ENCODE data around the gene ZFYVE26. TPM values are rescaled to one million over a fixed set of nuclear protein-coding genes. Genes with fewer than 3 reads are reported as not detected.
A peak's percentile ranks its signal among the peaks of the same experiment; 100 is the strongest.

The ZFYVE26 gene
- total RNA-seq, 4 donors from 2014 or later = 15.9 to 21.2 (median 19.5) TPM

GRCh38 chr14:67748312-67748711 is 68.1 kb downstream of the ZFYVE26 start:
- TF ChIP-seq EP300 (IDR thresholded peaks at IDR 0.05) (no peak), POLR2AphosphoS5 (IDR thresholded peaks at IDR 0.05) (no peak), POLR2A (IDR thresholded peaks at IDR 0.05; ENCODE audit: low read depth) (no peak)
- TF ChIP-seq, protein P1, sequence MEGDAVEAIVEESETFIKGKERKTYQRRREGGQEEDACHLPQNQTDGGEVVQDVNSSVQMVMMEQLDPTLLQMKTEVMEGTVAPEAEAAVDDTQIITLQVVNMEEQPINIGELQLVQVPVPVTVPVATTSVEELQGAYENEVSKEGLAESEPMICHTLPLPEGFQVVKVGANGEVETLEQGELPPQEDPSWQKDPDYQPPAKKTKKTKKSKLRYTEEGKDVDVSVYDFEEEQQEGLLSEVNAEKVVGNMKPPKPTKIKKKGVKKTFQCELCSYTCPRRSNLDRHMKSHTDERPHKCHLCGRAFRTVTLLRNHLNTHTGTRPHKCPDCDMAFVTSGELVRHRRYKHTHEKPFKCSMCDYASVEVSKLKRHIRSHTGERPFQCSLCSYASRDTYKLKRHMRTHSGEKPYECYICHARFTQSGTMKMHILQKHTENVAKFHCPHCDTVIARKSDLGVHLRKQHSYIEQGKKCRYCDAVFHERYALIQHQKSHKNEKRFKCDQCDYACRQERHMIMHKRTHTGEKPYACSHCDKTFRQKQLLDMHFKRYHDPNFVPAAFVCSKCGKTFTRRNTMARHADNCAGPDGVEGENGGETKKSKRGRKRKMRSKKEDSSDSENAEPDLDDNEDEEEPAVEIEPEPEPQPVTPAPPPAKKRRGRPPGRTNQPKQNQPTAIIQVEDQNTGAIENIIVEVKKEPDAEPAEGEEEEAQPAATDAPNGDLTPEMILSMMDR (IDR thresholded peaks at IDR 0.05) = no peak

DNA sequence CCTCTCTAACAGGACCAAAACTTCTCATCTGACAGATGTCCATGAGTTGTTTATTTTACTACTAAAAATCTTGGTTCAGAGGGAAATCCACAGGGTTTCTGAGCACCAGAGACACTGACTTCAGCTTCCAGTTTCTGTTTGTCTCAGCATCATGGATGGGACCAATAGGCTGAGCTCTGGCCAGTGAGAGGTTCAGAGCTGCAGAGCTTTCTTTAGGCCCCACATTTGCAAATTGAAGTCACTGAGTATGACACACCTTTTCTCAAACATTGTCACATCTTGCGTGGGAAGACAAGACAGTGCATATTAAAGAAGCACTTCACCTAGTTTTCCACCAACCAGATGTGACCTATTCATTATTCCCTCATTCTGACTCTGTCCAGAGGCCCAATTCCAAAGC is 69.5 kb downstream of the ZFYVE26 start:
- Histone ChIP-seq H3K27ac (replicated peaks in 1 of 4) (no peak overlapping the region), H3K4me1 (peaks cover 0 to 13% (median 7%) of the 10 kb centered on the region in 4 donors), H3K27me3 (no peaks in the 10 kb centered on the region), H3K4me3 (no peak overlapping the region), H3K36me3 (peaks cover 35 to 56% (median 48%) of the 10 kb centered on the region in 4 donors), H3K9me3 (no peaks in the 10 kb centered on the region)
- intact Hi-C loops (cut with DNase I) = no loop called here
- no peak for DNase-seq (ENCODE audit: extremely low spot score)
- 100% methylated on average over 1 of the region's 1 CpG for WGBS
- TF ChIP-seq POLR2AphosphoS5 (IDR thresholded peaks at IDR 0.05) = no peak
- TF ChIP-seq POLR2A (IDR thresholded peaks at IDR 0.05; ENCODE audit: low read depth) = no peak
- no peak for TF ChIP-seq EP300 (IDR thresholded peaks at IDR 0.05)
- TF ChIP-seq, protein P1 (IDR thresholded peaks at IDR 0.05) = no peak

More at GRCh38 chr14:67748312-67748711, 68.1 kb downstream of the ZFYVE26 start:
- Histone ChIP-seq H3K27me3 (no peaks in the 10 kb centered on the region), H3K4me3 (no peak overlapping the region), H3K27ac (replicated peaks in 1 of 4) (no peak overlapping the region), H3K36me3 (peaks cover 47 to 70% (median 62%) of the 10 kb centered on the region in 4 donors), H3K9me3 (no peaks in the 10 kb centered on the region), H3K4me1 (peaks cover 0 to 13% (median 7%) of the 10 kb centered on the region in 4 donors)
- WGBS = 92% methylated on average over 9 of the region's 10 CpGs
- intact Hi-C loops (cut with DNase I) = no loop called here
- DNase-seq (ENCODE audit: extremely low spot score) = no peak

DNA sequence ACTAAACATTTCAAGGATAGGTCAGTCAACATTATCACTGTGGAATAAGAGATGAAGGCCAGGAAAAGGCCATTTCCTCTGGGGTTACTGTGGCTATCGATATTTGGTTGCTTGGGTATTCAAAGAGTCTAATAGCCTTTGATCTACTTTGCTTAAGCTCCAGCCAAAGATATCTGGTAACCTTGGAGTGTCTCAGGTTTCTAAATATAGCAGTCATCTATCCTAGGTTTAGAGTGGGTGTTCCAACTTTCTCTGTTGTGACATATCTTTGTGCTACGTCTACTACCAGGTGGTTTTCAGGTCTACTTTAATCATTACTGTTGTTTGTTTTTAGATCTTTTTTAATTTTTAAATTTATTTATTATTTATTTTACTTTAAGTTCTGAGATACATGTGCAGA is 72.3 kb downstream of the ZFYVE26 start:
- no peak for DNase-seq (ENCODE audit: extremely low spot score)
- 61% methylated on average over 2 of the region's 2 CpGs for WGBS
- no peak overlapping the region for H3K27ac ChIP-seq (replicated peaks in 1 of 4)
- no peaks in the 10 kb centered on the region for H3K27me3 ChIP-seq
- no peaks in the 10 kb centered on the region for H3K4me1 ChIP-seq
- no peak overlapping the region for H3K4me3 ChIP-seq
- peaks cover 20 to 30% (median 20%) of the 10 kb centered on the region in 4 donors for H3K36me3 ChIP-seq
- intact Hi-C loops (cut with DNase I) = no loop called here
- no peaks in the 10 kb centered on the region for H3K9me3 ChIP-seq
- TF ChIP-seq POLR2A (IDR thresholded peaks at IDR 0.05; ENCODE audit: low read depth) = no peak
- TF ChIP-seq, protein P1 (IDR thresholded peaks at IDR 0.05) = no peak
- no peak for TF ChIP-seq EP300 (IDR thresholded peaks at IDR 0.05)
- no peak for TF ChIP-seq POLR2AphosphoS5 (IDR thresholded peaks at IDR 0.05)

DNA sequence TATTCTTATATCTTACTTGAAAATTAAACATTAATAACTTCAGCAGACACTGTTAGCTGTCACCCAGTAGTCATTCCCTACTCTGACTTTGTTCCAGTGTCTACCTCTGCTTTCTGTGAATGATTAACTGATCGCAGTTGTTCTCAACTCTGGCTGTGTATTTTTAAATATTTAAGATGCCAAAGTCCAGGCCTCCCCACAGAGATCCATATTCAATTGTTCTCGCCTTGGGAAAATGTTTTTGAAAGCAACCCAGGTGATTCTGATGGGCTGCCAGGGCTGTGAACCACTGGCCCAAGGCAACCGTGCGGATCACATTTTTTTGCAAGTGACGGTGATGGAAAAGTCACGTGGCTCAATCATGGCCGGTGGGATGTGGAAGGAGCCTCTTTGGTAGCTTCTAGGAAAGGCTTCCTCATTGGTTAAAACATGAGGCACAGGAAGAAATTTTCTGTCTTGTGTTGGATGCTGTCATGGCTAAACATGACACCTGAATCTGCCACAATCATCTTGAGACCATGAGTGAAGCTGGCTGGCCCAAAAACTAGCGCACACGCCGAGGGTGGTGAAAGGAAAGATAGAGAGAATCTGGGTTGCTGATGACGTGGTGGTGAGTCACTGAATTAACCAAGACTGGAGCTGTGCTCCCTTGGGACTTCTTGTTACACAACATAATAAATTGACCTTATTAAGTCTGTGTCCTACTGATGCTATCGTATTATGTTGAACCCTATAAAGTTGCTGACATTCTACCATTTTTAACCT is 77.5 kb downstream of the ZFYVE26 start:
- Histone ChIP-seq H3K4me1 (peaks cover 0 to 9% (median 0%) of the 10 kb centered on the region in 4 donors), H3K27ac (replicated peaks in 1 of 4) (no peak overlapping the region), H3K36me3 (no peaks in the 10 kb centered on the region), H3K4me3 (no peak overlapping the region), H3K9me3 (no peaks in the 10 kb centered on the region), H3K27me3 (no peaks in the 10 kb centered on the region)
- 60% methylated on average over 12 of the region's 12 CpGs for WGBS
- TF ChIP-seq POLR2AphosphoS5 (IDR thresholded peaks at IDR 0.05) (peak; percentile 56 to 64), POLR2A (IDR thresholded peaks at IDR 0.05; ENCODE audit: low read depth) (no peak)
- DNase-seq (ENCODE audit: extremely low spot score) = peak; percentile 93
- intact Hi-C loops (cut with DNase I) = no loop called here

DNA sequence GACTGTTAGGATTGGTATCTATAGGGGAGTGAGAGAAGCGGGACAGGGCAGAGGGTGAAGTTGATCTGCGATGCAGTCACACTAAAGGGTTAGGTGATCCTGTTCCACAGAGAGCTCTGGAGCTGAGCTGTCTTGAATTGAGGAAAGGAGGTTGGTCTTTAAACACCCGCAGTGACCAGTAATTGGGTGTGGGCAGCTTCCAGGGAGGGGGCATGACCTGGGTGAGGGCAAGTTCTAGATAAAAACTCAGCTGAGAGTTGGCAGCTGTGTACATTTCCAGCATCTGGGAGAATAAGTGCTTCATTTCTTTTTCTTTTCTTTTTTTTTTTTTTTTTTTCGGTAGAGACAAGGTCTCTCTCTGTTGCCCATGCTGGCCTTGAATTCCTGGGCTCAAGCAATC is 79.6 kb downstream of the ZFYVE26 start:
- Histone ChIP-seq H3K27me3 (no peaks in the 10 kb centered on the region), H3K4me1 (peaks cover 0 to 9% (median 0%) of the 10 kb centered on the region in 4 donors), H3K36me3 (no peaks in the 10 kb centered on the region), H3K4me3 (no peak overlapping the region), H3K9me3 (no peaks in the 10 kb centered on the region), H3K27ac (replicated peaks in 1 of 4) (no peak overlapping the region)
- DNase-seq (ENCODE audit: extremely low spot score) = no peak
- TF ChIP-seq POLR2A (IDR thresholded peaks at IDR 0.05; ENCODE audit: low read depth) (no peak), EP300 (IDR thresholded peaks at IDR 0.05) (no peak), POLR2AphosphoS5 (IDR thresholded peaks at IDR 0.05) (no peak)
- TF ChIP-seq, protein P1 (IDR thresholded peaks at IDR 0.05) = no peak
- WGBS = 89% methylated on average over 4 of the region's 4 CpGs
- intact Hi-C loops (cut with DNase I) = no loop called here

Measured in esophagus muscularis mucosa (tissue), 4 donors.